Suppressor macrophage (primary cell): ENCODE data around the gene CCBE1.
A peak's percentile ranks its signal among the peaks of the same experiment; 100 is the strongest.

Experiments used
- DNase-seq, 4 experiments: peaks; one replicate each; pipeline ENCODE4 v3.0.0-alpha.2; 2020 to 2022

Gene CCBE1

DNA sequence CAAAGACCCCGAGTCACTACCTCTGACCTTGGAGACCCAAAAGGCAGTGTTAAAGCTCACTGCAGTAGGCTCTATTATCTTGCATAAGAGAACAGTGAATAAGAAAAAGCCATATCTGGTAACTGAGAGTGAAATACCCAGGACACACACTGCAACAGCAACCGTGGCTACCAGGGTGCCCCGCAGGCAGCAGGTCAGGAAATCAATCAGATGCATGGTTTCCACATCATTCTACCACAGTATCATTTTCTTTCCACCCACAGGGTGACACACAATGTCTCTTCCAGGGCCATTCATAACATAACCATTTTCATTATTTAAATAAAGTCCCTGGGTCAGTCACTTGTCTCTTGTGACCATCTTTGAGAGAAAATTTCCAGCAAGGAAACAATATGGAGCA, 131.3 kb downstream of the CCBE1 start:
- DNase-seq = no peak

DNA sequence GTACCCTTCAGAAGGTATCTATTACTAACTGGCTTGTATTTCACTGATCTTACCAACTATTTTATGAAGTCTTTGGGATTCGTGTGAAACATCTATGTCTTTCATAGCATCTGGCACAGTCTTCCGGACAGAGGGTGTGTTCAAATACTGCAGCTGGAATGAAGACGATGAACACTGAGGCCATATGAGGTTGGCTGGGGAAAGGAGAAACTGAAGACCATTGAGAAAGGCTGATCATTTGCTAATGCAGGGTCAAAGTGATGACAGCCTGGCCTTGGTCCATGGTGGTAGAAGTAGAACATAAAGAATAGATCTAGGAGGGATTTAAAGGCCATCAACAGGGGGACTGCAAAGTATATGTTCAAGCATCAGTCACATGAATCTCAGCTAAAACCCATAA, 132.7 kb downstream of the CCBE1 start:
- DNase-seq = no peak

GRCh38 chr18:59563176-59563785, 133.9 kb downstream of the CCBE1 start:
- DNase-seq = no peak

- no peak for DNase-seq
These were observed 134.5 kb downstream of the CCBE1 start for GRCh38 chr18:59562751-59563150.

DNA sequence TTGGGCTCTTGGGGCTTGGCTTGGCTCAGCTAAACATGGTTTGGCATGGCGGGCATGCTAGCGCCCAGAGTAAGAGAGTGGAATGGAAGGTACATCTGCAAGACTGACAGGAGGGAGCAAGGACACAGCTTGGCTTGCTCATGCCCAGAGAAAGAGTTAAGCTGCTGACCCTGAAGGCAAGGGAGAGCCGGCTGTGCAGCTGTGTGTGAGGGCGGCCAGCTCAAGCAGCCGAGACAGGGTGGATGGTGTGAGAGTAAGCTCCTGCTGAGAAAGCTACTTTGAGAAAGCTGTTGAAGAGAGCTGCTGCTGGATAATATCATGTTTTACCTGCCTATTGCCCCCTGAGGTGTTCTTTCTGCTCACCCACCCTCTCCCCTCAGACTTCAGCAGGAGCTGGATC, 135.6 kb downstream of the CCBE1 start:
- no peak for DNase-seq

DNA sequence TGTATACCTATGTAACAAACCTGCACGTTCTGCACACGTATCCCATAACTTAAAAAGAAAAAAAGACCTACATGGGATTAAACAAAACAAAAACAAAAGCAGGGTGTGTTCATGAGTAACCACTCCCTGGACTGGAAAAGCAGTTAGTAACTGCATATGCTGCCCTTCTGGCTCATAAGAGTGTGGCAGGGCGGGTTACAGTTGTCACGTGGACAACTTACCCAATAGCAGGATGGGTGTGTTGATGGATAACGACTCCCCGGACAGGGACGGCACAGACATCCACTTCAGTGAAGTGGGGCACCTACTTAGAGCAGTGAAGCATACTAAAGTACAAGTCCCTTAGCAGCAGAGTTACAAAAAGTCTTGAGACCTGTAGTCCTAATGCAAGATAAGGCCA, 136.7 kb downstream of the CCBE1 start:
- DNase-seq = no peak

DNA sequence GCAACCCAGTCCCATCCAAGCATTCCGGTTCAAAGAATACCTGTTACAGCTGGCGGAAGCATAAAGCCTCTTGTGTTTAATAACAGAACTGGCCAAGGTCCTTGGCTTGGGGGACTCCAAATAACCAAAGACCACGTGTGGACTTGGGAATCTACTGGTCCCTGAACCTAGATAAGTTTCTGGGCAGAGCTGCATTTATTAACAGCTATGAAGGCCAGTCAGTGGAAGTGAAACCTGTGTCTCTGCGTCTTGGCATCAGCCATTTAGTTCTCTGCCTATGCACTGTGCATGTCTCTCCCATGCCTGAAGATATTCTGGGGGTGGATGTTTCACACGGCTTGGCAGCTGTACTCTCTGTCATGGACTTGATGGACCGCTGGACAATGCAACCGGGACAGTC, 137.7 kb downstream of the CCBE1 start:
- DNase-seq = no peak

DNA sequence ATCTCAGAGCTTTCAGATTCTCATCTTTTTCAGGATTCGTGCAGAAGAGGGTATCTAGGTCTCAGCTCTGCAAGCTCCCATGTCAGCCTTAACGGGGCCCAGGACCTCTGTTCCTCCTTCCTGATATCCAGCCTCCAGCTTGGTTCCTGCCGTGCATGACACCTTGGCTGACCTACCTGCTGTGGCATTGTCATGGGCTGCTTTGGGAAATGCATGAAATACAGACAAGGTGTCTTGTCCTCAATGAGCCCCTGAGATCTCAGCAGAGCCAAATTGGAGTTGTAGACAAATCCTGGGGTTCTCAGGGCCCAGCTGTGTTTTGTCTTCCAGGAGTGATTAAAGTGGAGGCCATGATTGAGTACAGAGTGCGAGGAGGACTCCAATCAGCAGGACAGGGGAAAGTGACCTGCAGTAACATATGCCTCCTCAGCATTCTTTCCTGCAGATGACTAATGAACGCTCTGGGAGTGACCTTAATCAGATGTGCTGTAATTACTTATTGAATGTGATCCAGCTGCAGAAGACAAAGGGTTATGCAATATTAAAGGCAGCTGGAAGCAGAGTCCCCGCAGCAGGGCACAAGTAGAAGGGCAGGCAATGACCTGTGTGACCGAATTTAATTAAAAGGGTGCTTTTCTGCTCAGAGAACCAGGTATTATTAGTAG, 141.1 kb downstream of the CCBE1 start:
- DNase-seq = no peak

GRCh38 chr18:59554796-59555335, 142.4 kb downstream of the CCBE1 start:
- DNase-seq = no peak

DNA sequence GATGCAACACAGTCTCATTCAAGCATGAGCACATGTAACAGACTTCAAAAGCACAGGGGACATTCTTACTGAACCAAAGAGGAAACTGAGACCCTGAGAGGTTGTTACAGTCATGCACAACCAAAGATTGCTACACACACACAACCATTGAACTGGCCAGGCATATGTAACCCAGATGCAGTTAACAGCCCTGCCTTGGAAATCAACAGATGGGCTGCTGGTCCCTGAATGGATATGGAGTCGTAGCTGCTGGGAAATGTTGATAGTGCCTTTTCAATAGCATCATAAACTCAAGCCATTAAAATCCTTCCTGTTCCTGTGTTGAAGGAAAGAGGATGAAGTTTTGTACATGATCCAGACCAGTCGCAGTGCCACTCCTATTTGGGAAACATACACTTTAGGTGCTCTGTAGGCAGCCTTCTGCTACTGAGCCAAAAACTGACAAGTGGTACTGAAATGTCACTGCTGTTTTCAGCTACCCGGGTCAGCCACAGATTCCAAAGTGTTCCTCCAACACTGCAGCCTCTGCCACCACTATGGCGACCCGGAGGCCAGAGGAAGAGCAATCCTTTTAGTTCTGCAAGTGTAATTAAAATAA, 143.9 kb downstream of the CCBE1 start:
- DNase-seq = no peak

GRCh38 chr18:59551902-59552635, 145.2 kb downstream of the CCBE1 start:
- no peak for DNase-seq

- DNase-seq = no peak
These were observed 147.1 kb downstream of the CCBE1 start for GRCh38 chr18:59550174-59550516.

GRCh38 chr18:59549503-59550173, 147.6 kb downstream of the CCBE1 start:
- DNase-seq = no peak

- peak in 1 of 4 experiments; percentile 2 for DNase-seq
These were observed 149.5 kb downstream of the CCBE1 start for GRCh38 chr18:59547581-59548182.

DNA sequence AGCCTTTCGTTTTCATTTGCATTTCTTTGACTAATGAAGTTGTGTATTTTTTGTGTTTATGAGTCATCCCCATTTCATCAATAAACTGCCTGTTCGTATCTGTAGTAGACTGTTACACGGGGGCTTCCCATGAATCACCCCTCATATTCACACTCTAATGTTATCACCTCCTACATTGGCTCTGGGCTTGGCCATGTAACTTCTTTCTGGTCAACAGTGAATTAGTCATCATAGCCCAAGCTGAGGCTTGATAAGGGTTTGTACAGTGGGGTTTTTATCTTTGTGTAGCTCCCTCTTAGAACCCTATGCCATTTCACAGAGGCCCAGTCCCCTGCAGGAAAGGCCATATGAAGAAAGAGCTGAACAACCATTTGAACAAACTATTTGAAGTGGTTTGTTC, 151.0 kb downstream of the CCBE1 start:
- DNase-seq = peak in 1 of 4 experiments; percentile 1

- DNase-seq = no peak
These were observed 156.4 kb downstream of the CCBE1 start for GRCh38 chr18:59540780-59541179.

GRCh38 chr18:59540346-59540745, 156.9 kb downstream of the CCBE1 start:
- no peak for DNase-seq

- DNase-seq = no peak
These were observed 158.1 kb downstream of the CCBE1 start for GRCh38 chr18:59539108-59539507.

- DNase-seq = no peak
These were observed 159.6 kb downstream of the CCBE1 start for GRCh38 chr18:59537579-59537978.

- no peak for DNase-seq
These were observed 161.1 kb downstream of the CCBE1 start for GRCh38 chr18:59536166-59536565.

- DNase-seq = no peak
These were observed 162.2 kb downstream of the CCBE1 start for GRCh38 chr18:59535055-59535454.

- no peak for DNase-seq
These were observed 168.4 kb downstream of the CCBE1 start for GRCh38 chr18:59528866-59529265.
